Measurements from ENCODE around the gene APCDD1.
"Not testable (repeated sequence)": the region's sequence is repeated elsewhere in the genome, so short reads cannot be mapped to it uniquely, and the experiment has no call there.

APCDD1 gene

DNA sequence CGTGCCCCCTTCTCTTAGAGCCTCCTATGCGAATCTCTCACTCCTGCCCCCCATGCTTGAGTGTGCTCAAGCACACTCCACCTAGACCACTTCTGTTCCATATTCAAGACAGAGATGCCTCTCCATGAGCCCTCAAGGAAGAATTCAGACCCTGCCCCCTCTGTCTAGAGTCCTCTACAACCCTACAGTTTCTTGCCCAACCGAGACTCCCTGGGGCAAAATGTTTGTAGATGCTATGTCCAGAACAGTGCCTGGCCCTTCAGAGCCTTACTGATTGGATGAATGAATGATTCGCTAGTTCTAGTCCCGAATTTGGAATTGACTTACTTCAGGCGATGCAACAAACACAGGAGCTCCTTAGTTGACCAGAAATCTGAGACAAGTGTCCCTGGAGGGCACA is 8.7 kb downstream of the APCDD1 start:
- 94 to 99% methylated on average over 4 to 6 of the region's 6 CpGs for WGBS, 2 experiments (ENCODE audit: insufficient coverage in 2 of 2)
- peaks cover 5% of the 10 kb centered on the region for H3K4me1 ChIP-seq (ENCODE audit: control insufficient read depth, insufficient read depth, low read length, poor library complexity, severe bottlenecking)
- no peak overlapping the region for H3K27ac ChIP-seq (ENCODE audit: low read depth, low read length, severe bottlenecking)
- H3K4me3 ChIP-seq (ENCODE audit: extremely low read depth, insufficient read depth, low read length, poor library complexity, severe bottlenecking): no peak overlapping the region
- H3K9me3 ChIP-seq (ENCODE audit: control insufficient read depth, low read length): no peaks in the 10 kb centered on the region
- H3K36me3 ChIP-seq (ENCODE audit: control insufficient read depth, insufficient read depth, low read length): no peaks in the 10 kb centered on the region

DNA sequence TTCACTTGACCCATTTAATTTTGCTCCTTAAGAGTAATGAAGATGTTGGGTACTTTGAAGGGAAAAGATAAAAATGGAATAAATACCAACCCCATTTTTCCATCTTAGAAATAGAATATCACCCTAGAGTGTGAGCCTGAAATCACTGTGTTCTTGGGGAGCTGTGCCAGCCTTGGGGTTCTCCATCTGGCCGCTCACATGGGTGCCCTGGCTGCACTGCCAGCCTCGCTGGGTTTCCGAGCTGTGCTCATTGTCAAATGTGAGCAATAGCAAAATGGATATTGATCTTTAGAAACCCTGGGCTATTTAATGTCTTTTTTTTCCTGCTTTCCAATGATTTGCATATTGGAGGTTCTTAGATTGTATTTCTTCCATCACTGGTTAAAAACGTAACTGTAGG is 9.3 kb downstream of the APCDD1 start:
- WGBS, 2 experiments (ENCODE audit: insufficient coverage in 2 of 2): 95% methylated on average over 3 of the region's 4 CpGs; no CpG with 5 or more reads in 1 of the 2 experiments
- no peak overlapping the region for H3K4me3 ChIP-seq (ENCODE audit: extremely low read depth, insufficient read depth, low read length, poor library complexity, severe bottlenecking)
- H3K27ac ChIP-seq (ENCODE audit: low read depth, low read length, severe bottlenecking): no peak overlapping the region

DNA sequence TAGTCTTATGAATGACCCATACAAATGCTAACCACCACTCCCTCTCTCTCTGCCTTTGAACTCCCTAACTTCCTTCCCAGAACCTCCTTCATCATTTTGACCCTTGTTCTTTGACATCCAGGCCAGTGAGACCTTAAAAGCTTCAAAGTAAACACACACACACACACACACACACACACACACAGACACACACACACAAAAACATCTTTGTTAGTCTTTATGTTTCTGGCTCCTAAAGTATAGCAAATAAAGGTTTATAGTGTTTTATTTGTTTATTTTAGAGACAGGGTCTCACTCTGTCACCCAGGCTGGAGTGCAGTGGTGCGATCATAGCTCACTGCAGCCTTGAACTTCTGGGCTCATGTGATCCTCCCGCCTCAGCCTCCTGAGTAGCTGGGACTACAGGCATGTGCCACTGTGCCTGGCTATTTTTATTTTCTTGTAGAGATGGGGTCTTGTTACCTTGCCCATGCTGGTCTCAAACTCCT is 9.8 kb downstream of the APCDD1 start:
- not testable (repeated sequence) for H3K36me3 ChIP-seq (ENCODE audit: control insufficient read depth, insufficient read depth, low read length); H3K27ac ChIP-seq (ENCODE audit: low read depth, low read length, severe bottlenecking); H3K4me3 ChIP-seq (ENCODE audit: extremely low read depth, insufficient read depth, low read length, poor library complexity, severe bottlenecking); H3K4me1 ChIP-seq (ENCODE audit: control insufficient read depth, insufficient read depth, low read length, poor library complexity, severe bottlenecking); H3K9me3 ChIP-seq (ENCODE audit: control insufficient read depth, low read length)
- WGBS, 2 experiments (ENCODE audit: insufficient coverage in 2 of 2): 100% methylated on average over 2 of the region's 2 CpGs

More for the DNA sequence above, 9.3 kb downstream of the APCDD1 start:
- no peaks in the 10 kb centered on the region for H3K4me1 ChIP-seq (ENCODE audit: control insufficient read depth, insufficient read depth, low read length, poor library complexity, severe bottlenecking)
- H3K9me3 ChIP-seq (ENCODE audit: control insufficient read depth, low read length): no peaks in the 10 kb centered on the region
- no peaks in the 10 kb centered on the region for H3K36me3 ChIP-seq (ENCODE audit: control insufficient read depth, insufficient read depth, low read length)

DNA sequence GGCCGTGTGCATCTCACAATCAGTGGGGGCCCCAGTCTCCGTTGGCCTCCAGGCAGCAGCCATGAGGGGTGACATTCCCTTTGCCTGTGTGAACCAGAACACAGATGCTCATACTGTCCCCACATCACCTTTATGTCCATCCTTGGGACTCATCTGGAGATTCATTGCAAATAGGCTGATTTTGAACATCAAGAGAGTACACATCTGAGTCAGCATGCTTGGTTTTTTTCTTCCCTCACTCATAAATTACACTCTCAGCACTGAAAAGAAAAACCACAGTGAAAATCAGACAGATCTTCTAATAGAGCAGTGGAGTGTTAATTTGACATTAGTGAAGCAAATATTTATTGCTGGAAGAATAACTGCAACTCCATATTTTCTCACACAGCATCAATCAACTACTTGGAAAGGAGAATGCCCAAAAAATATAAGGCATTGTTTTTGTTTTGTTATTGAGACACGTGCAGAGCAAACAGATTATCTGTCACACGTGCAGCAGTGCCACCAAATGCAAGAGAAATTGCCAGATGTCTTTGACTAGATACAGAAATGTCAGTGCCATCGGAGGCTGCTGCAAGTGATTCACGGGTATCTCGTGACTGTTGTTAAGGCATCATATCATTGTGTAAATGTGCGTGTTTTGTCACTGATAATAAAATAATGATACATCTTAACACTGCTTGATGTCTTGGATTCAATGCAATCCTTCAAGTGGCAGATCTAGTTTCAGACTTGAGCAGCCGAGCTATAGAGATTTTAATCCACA is 10.9 kb downstream of the APCDD1 start:
- H3K36me3 ChIP-seq (ENCODE audit: control insufficient read depth, insufficient read depth, low read length): peaks cover 3% of the 10 kb centered on the region
- no peak overlapping the region for H3K27ac ChIP-seq (ENCODE audit: low read depth, low read length, severe bottlenecking)
- WGBS, 2 experiments (ENCODE audit: insufficient coverage in 2 of 2): 90 to 93% methylated on average over 5 of the region's 9 CpGs

DNA sequence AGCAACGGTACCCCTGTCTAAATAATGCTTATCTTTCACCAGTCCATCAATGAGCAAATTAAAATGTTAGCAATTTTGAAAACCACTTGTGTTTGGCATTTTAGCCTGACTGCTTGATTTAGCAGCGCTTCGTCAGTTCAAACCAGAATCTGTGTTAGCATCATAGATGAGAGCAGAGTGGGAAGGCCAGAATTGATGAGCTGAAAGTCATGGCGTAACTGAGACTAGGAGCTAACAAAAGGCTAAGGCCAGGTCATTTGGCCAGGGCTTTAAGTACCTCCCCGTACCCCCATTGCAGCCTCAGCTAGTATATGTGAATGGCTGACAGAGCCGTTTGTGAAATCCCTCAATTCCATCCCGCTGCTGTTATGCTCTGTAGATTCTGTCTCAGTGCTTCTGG is 16.0 kb downstream of the APCDD1 start:
- 91 to 94% methylated on average over 6 to 7 of the region's 7 CpGs for WGBS, 2 experiments (ENCODE audit: insufficient coverage in 2 of 2)

More for the DNA sequence above, 10.9 kb downstream of the APCDD1 start:
- Histone ChIP-seq H3K4me3 (ENCODE audit: extremely low read depth, insufficient read depth, low read length, poor library complexity, severe bottlenecking) (no peak overlapping the region), H3K9me3 (ENCODE audit: control insufficient read depth, low read length) (no peaks in the 10 kb centered on the region), H3K4me1 (ENCODE audit: control insufficient read depth, insufficient read depth, low read length, poor library complexity, severe bottlenecking) (no peaks in the 10 kb centered on the region)

DNA sequence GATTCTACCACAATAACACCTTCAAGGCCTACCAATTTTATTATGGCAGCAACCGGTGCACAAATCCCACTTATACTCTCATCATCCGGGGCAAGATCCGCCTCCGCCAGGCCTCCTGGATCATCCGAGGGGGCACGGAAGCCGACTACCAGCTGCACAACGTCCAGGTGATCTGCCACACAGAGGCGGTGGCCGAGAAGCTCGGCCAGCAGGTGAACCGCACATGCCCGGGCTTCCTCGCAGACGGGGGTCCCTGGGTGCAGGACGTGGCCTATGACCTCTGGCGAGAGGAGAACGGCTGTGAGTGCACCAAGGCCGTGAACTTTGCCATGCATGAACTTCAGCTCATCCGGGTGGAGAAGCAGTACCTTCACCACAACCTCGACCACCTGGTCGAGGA is 17.1 kb downstream of the APCDD1 start:
- Histone ChIP-seq H3K36me3 (ENCODE audit: control insufficient read depth, insufficient read depth, low read length) (peaks cover 3% of the 10 kb centered on the region), H3K9me3 (ENCODE audit: control insufficient read depth, low read length) (no peaks in the 10 kb centered on the region), H3K4me3 (ENCODE audit: extremely low read depth, insufficient read depth, low read length, poor library complexity, severe bottlenecking) (no peak overlapping the region), H3K27ac (ENCODE audit: low read depth, low read length, severe bottlenecking) (no peak overlapping the region), H3K4me1 (ENCODE audit: control insufficient read depth, insufficient read depth, low read length, poor library complexity, severe bottlenecking) (no peaks in the 10 kb centered on the region)
- WGBS, 2 experiments (ENCODE audit: insufficient coverage in 2 of 2): 95 to 99% methylated on average over 17 to 22 of the region's 22 CpGs

More for the DNA sequence above, 16.0 kb downstream of the APCDD1 start:
- peaks cover 3% of the 10 kb centered on the region for H3K36me3 ChIP-seq (ENCODE audit: control insufficient read depth, insufficient read depth, low read length)
- H3K4me1 ChIP-seq (ENCODE audit: control insufficient read depth, insufficient read depth, low read length, poor library complexity, severe bottlenecking): no peaks in the 10 kb centered on the region
- no peak overlapping the region for H3K27ac ChIP-seq (ENCODE audit: low read depth, low read length, severe bottlenecking)
- H3K9me3 ChIP-seq (ENCODE audit: control insufficient read depth, low read length): no peaks in the 10 kb centered on the region
- no peak overlapping the region for H3K4me3 ChIP-seq (ENCODE audit: extremely low read depth, insufficient read depth, low read length, poor library complexity, severe bottlenecking)

DNA sequence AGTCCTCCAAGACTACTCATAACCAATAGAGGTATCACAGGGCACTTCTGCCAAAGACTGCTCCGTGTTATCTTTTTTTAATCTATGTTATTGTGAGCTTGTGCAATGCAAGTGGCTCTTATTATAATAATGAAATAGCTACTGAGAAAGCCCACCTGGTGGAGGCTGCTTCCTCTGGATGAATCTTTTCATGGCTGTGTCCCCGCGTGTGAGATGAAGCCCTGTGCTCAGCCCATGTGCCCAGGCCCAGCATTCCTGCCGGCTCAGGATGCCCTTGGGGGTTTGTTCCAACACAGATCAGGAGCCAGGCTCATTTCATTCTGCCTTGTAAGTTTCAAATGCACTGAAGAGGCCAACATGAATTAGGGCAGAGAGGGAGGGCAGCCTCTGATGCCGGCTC is 18.7 kb downstream of the APCDD1 start:
- Histone ChIP-seq H3K36me3 (ENCODE audit: control insufficient read depth, insufficient read depth, low read length) (peaks cover 6% of the 10 kb centered on the region), H3K9me3 (ENCODE audit: control insufficient read depth, low read length) (no peaks in the 10 kb centered on the region), H3K27ac (ENCODE audit: low read depth, low read length, severe bottlenecking) (no peak overlapping the region), H3K4me3 (ENCODE audit: extremely low read depth, insufficient read depth, low read length, poor library complexity, severe bottlenecking) (no peak overlapping the region), H3K4me1 (ENCODE audit: control insufficient read depth, insufficient read depth, low read length, poor library complexity, severe bottlenecking) (peaks cover 4% of the 10 kb centered on the region)
- 90 to 100% methylated on average over 3 to 4 of the region's 5 CpGs for whole genome bisulfite sequencing, 2 experiments (ENCODE audit: insufficient coverage in 2 of 2)

DNA sequence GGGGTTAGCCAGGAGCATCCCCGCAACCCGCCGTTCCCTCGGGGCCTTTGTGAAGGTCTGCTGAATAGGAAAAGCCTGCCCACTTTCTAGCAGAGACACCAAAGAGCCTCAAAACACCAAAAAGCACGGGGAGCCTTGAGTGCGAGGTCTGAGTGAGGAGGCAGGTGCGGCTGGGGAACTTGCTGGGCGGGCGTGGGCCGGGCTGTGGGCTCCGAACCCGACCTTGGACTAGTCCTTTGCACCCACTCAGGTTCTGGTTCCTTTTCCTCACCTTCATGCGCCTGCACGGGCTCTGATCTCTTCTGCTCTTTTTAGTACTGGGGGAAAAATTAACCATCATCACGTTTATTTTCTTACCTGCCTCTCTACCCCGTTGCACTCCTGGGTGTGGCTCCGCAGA is 19.9 kb downstream of the APCDD1 start:
- 95 to 97% methylated on average over 11 to 13 of the region's 17 CpGs for WGBS, 2 experiments (ENCODE audit: insufficient coverage in 2 of 2)
- Histone ChIP-seq H3K4me3 (ENCODE audit: extremely low read depth, insufficient read depth, low read length, poor library complexity, severe bottlenecking) (no peak overlapping the region), H3K27ac (ENCODE audit: low read depth, low read length, severe bottlenecking) (no peak overlapping the region), H3K36me3 (ENCODE audit: control insufficient read depth, insufficient read depth, low read length) (peaks cover 11% of the 10 kb centered on the region), H3K4me1 (ENCODE audit: control insufficient read depth, insufficient read depth, low read length, poor library complexity, severe bottlenecking) (peaks cover 4% of the 10 kb centered on the region), H3K9me3 (ENCODE audit: control insufficient read depth, low read length) (no peaks in the 10 kb centered on the region)

DNA sequence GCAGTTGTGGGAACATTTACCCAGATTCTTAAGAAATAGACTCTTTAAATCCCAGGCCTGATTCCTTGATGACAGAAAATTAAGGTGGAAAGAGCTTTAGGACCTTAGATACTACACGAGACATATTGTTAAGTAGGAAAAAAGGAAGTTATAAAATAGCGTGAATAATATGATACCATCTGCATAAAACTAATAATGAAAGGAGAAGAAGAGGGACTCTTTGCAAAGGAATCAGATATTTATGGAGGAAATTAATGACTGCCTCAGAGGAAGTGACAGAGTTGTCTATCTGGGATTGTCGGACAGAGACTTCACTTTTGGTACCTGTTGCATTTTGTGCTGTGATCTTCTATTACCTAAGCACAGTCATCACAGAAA is 20.8 kb downstream of the APCDD1 start:
- 88% methylated on average over 1 of the region's 3 CpGs; no CpG with 5 or more reads in 1 of the 2 experiments for WGBS, 2 experiments (ENCODE audit: insufficient coverage in 2 of 2)
- Histone ChIP-seq H3K36me3 (ENCODE audit: control insufficient read depth, insufficient read depth, low read length) (peaks cover 8% of the 10 kb centered on the region), H3K27ac (ENCODE audit: low read depth, low read length, severe bottlenecking) (no peak overlapping the region), H3K4me3 (ENCODE audit: extremely low read depth, insufficient read depth, low read length, poor library complexity, severe bottlenecking) (no peak overlapping the region), H3K4me1 (ENCODE audit: control insufficient read depth, insufficient read depth, low read length, poor library complexity, severe bottlenecking) (peaks cover 4% of the 10 kb centered on the region), H3K9me3 (ENCODE audit: control insufficient read depth, low read length) (no peaks in the 10 kb centered on the region)

DNA sequence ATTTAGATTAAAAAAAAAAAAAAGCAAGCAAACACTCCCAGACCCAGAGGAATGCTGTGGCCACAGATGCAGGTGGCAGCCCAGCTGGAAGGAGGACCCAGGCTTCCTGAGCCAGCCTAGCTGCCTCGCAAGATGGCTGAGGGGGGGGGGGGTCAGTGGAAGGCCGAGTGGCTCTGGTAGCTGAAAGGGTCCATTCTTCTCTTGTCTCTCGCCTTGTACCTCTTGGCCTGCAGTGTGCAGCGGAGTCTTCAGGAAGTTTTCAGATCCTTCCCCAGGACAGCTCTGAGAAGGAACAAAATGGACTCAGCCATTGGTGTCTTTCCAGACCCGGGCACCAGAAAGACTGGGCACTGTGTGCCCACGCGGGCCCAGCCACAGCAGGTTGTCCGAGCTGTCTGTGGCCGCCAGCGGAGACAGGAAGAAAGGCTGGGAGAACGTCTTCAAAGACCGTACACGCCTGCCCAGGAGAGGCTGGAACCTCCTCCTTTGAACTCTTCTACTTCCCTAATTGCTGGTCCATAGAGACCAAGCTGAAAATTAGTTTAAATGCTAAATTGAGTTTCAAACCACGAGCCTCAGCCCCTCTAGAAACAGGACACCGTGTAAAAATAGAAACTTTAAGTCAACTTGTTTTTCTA is 21.3 kb downstream of the APCDD1 start:
- Histone ChIP-seq H3K27ac (ENCODE audit: low read depth, low read length, severe bottlenecking) (no peak overlapping the region), H3K9me3 (ENCODE audit: control insufficient read depth, low read length) (no peaks in the 10 kb centered on the region)
- 92% methylated on average over 5 to 11 of the region's 15 CpGs for WGBS, 2 experiments (ENCODE audit: insufficient coverage in 2 of 2)

DNA sequence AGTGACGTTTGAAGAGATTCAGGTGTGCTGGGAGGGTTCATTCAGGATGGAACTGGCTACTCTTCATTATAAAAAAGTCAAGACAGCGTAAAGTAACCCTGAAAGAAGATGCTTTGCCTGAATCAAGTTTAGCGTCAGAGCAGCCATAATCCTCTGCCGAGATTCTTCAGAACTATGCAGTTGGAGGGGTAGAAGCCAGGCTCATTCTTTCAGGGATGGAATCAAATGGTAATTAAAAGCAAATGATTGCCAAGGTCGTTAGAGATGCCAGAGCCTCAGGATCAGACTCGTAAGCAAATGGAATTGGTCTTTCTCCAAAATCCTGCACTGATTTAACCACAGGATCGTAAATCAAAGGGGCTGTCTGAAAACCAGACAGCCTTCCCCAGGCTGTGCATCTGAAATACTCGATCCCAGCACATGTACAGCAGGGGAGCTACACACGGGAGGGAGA is 21.9 kb downstream of the APCDD1 start:
- H3K36me3 ChIP-seq (ENCODE audit: control insufficient read depth, insufficient read depth, low read length): peaks cover 7% of the 10 kb centered on the region
- 90 to 92% methylated on average over 9 of the region's 9 CpGs for WGBS, 2 experiments (ENCODE audit: insufficient coverage in 2 of 2)

More for the DNA sequence above, 21.3 kb downstream of the APCDD1 start:
- no peak overlapping the region for H3K4me3 ChIP-seq (ENCODE audit: extremely low read depth, insufficient read depth, low read length, poor library complexity, severe bottlenecking)
- peaks cover 7% of the 10 kb centered on the region for H3K36me3 ChIP-seq (ENCODE audit: control insufficient read depth, insufficient read depth, low read length)
- H3K4me1 ChIP-seq (ENCODE audit: control insufficient read depth, insufficient read depth, low read length, poor library complexity, severe bottlenecking): peaks cover 4% of the 10 kb centered on the region

More for the DNA sequence above, 21.9 kb downstream of the APCDD1 start:
- H3K4me1 ChIP-seq (ENCODE audit: control insufficient read depth, insufficient read depth, low read length, poor library complexity, severe bottlenecking): peaks cover 4% of the 10 kb centered on the region
- H3K9me3 ChIP-seq (ENCODE audit: control insufficient read depth, low read length): no peaks in the 10 kb centered on the region
- no peak overlapping the region for H3K27ac ChIP-seq (ENCODE audit: low read depth, low read length, severe bottlenecking)
- no peak overlapping the region for H3K4me3 ChIP-seq (ENCODE audit: extremely low read depth, insufficient read depth, low read length, poor library complexity, severe bottlenecking)

Measured in mesodermal cell (in vitro differentiated cells).